GM19351 (cell line): ENCODE results near the gene PRKCB.
"Not testable (repeated sequence)": the region's sequence is repeated elsewhere in the genome, so short reads cannot be mapped to it uniquely, and the experiment has no call there.

ENCODE experiments used
- ATAC-seq: cut with Tn5 transposase; IDR thresholded peaks from one replicate; pipeline ENCODE4 v1.9.1; 2021; ENCODE audit warnings: mild to moderate bottlenecking, moderate library complexity; ENCODE audit not compliant: unreplicated experiment

PRKCB gene

GRCh38 chr16:24151482-24151939 is 315.7 kb downstream of the PRKCB start:
- ATAC-seq: no peak

GRCh38 chr16:24152048-24152447 is 316.3 kb downstream of the PRKCB start:
- not testable (repeated sequence) for ATAC-seq

GRCh38 chr16:24152826-24153225 is 317.0 kb downstream of the PRKCB start:
- ATAC-seq: no peak

GRCh38 chr16:24156777-24157176 is 321.0 kb downstream of the PRKCB start:
- ATAC-seq: no peak

GRCh38 chr16:24163935-24164334 is 328.2 kb downstream of the PRKCB start:
- ATAC-seq: no peak

GRCh38 chr16:24164416-24164815 is 328.6 kb downstream of the PRKCB start:
- ATAC-seq: no peak

- ATAC-seq: no peak
These were observed 329.5 kb downstream of the PRKCB start for GRCh38 chr16:24165273-24165672.

GRCh38 chr16:24166661-24167528 is 331.1 kb downstream of the PRKCB start:
- no peak for ATAC-seq

GRCh38 chr16:24168856-24169255 is 333.1 kb downstream of the PRKCB start:
- ATAC-seq: no peak

- ATAC-seq: no peak
These were observed 334.6 kb downstream of the PRKCB start for GRCh38 chr16:24170407-24170806.

- no peak for ATAC-seq
These were observed 338.7 kb downstream of the PRKCB start for GRCh38 chr16:24174504-24174903.

- ATAC-seq: no peak
These were observed 339.2 kb downstream of the PRKCB start for GRCh38 chr16:24174957-24175356.

GRCh38 chr16:24178496-24178895 is 342.7 kb downstream of the PRKCB start:
- no peak for ATAC-seq

GRCh38 chr16:24180451-24180850 is 344.7 kb downstream of the PRKCB start:
- ATAC-seq: no peak

GRCh38 chr16:24188021-24188542 is 352.3 kb downstream of the PRKCB start:
- ATAC-seq: no peak

- ATAC-seq: no peak
These were observed 353.1 kb downstream of the PRKCB start for GRCh38 chr16:24188751-24189318.

GRCh38 chr16:24189941-24190340 is 354.2 kb downstream of the PRKCB start:
- no peak for ATAC-seq

GRCh38 chr16:24191876-24192402 is 356.2 kb downstream of the PRKCB start:
- no peak for ATAC-seq

GRCh38 chr16:24195221-24195620 is 359.4 kb downstream of the PRKCB start:
- no peak for ATAC-seq

- ATAC-seq: no peak
These were observed 363.2 kb downstream of the PRKCB start for GRCh38 chr16:24198807-24199533.

GRCh38 chr16:24203675-24204074 is 367.9 kb downstream of the PRKCB start:
- ATAC-seq: no peak
